HG03469 (cell line): ENCODE results near the gene ADGRG6.

Experiments
- ATAC-seq: cut with Tn5 transposase; IDR thresholded peaks from one replicate; pipeline ENCODE4 v1.9.1; 2021; ENCODE audit warnings: mild to moderate bottlenecking, moderate library complexity, moderate number of reproducible peaks; ENCODE audit not compliant: unreplicated experiment

ADGRG6 gene

DNA sequence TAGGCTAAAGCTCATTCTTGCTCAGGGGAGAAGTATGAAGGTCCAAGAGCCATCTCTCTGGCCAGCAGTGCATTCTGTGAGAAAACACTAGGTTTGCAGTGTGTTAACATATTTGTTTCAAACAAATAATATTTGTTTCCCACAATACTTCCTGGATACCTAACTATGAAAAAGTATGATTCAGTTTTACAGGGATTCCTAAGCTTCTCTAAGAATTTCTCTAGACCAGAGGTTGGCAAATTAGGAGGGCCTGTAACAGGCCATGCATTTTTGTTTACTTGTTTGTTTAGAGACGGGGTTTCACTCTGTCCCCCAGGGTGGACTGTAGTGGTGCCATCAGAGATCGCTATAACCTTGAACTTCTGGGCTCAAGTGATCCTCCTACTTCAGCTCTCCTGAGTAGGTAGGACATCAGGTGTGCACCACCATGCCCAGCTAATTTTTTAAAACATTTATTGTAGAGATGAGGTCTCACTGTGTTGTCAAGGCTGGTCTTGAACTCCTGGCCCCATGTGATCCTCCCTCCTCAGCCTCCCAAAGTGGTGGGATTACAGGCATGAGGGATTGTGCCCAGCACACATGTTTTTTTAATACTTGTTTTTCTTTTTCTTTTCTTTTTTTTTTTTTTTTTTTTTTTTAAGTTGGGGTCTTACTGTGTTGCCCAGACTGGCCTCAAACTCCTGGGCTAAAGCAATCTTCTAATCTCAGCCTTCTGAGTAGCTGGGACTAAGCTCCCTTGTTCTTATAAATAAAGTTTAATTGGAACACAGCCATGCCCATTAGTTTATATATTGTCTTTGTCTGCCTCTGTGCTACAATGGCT, 71.7 kb downstream of the ADGRG6 start:
- no peak for ATAC-seq

DNA sequence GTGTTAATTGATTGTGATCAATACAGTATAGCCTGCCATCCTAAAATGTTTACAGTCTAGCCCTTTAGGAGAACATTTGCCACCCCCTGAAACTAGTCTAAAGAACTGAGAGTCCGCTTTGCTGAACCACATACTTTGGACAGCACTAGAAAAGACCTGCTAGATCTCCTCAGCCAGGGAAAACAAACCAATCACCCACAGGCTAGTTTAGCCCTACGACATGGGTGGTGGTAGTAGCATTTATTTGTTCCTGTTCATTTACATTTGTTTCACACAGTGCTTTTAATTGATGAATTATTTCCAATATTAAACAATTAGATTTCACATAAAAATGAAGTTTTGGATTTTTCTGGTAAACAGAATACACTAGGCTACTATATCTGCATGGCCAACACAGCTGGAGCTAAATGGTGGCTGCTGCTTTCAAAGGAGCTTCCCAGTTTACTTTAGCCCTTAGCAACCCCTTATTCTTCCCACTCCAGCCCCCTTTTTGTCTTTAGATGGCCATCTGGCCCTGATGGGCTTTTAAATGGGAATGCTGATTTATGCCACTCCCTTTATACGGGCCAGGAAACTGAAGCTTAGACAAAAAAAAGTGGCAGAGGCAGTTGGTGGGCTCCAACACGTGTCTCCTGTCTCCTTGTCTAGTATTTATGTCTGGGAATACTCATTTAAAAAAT, 72.4 kb downstream of the ADGRG6 start:
- ATAC-seq = no peak

DNA sequence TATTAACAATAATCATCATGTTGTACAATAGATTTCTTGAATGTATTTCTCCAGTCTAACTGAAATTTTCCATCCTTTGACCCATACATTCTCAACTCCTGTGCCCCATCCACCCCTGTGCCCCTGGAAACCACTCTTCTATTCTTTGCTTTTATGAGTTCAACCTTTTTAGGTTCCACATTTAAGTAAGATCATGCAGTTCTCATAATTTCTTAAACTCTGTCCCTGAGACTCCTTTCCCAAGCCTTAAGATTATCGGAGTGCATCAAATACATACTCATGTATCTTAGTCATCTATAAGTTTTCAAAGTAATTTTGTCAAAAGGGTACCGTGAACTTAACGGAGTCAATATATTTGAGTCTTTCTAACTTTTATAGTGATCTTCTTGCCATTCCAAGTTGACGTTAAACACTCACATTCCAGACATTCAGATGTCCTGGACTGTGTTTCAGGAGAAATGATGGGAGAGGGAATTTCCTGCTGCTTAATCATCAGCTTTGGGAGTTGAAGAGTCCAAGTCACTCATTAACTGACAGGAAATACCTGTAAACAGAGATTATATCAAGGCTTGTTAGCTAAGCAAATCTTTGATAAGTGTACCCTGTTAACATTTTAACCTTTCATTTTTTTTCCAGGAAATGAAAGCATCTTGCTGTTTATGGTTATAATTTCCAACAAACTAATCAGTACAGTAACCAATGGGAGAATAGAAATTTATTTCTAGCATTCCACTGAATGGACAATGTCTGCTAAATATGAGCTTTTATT, 73.3 kb downstream of the ADGRG6 start:
- no peak for ATAC-seq

DNA sequence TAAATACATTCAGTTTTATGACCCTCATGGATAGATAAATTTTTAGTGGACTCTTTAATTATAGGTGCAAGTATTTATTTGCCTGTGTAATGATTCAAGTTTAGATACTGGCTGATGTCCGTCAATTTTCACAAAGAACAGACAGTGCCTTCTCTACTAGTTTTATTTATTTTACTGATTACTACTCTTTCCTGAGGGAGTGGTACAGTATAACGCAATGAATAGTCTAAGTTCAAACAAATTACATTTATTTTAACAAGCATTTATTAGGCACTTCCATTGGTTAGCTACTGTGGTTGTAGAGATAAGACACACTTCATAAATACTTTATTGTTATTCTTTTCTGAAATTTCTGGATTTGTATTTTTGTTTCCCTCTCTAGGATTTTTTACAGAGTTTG, 74.3 kb downstream of the ADGRG6 start:
- no peak for ATAC-seq

DNA sequence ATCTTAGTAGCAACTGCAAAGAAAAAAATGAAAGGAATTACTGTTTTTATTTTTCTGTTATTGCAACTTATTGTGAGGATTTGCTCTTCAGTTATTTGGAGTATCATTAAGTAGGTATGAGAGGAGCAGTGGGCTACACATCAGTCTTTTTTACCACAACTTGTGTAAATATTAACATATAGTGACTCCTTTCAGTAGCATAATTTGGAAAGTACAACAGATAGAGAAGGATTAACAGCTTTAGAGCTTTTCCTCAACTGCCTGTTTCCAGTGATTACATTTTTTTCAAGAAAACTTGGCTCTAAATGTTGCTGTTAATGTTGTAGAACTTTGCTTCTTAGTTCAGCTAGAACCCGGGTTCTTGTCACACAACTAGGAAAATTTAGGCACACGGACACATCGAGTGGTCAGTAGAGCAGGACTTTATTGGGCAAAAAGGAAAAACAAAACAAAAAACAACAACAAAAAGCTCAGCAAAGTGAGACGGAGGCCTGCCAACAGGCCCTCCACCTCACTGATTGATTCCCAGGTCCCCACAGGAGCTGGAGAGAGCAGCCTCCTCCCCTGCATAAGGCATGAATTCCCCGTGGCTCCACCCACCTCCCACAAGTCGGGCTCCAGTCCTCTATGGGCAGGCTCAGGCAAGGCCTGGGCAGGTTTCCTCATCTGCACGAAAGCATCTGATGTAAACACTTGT, 75.1 kb downstream of the ADGRG6 start:
- ATAC-seq = no peak

DNA sequence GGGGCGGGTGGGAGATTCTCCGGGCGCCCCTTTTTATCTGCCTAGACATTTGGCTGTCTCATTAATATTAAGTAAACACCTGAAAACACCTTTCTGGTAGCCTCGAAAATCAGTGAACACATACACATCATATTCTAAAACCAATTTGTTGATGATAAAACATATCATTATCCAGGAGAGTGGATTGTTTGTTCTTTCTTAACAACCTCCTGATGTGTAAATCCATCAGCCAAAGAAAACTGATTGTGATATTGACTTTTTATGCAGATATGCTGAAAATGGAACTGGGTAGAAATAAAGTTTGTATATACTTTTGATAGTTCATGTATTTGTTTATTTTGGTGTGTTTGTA, 75.7 kb downstream of the ADGRG6 start:
- no peak for ATAC-seq

DNA sequence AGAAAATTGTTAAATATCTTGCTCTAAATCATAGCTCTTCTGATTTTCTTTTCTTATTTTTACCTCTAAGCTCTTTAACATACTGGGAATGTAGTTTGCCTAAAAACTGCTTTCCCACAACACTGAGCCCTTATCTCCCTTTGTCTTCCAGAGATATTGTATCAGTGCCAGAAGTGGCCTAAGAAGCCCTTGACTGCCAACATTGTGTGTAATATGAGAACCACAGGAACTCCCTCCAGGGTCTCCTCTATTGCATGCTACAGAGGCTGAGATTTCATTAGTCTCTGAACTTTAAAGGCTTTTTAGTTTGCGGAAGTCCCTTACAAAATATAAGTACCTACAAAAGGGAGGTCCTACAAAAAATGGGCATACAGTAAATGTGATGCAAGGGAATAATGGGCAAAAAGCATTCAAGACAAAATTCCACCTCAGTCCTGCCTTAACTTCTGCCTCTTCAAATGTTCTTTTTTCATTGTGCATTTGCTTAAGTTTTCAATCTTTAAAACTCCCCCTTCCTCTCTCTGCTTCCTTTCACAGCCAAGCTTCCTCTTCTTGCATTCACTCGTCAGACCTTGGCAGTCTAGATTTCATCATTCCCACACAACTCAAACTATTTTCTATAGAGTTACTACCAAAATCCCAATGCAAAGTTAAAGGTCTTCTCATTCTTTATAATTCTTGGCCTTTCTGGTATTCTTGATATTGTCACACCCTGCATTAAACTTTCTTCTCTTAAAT, 76.5 kb downstream of the ADGRG6 start:
- ATAC-seq = no peak

DNA sequence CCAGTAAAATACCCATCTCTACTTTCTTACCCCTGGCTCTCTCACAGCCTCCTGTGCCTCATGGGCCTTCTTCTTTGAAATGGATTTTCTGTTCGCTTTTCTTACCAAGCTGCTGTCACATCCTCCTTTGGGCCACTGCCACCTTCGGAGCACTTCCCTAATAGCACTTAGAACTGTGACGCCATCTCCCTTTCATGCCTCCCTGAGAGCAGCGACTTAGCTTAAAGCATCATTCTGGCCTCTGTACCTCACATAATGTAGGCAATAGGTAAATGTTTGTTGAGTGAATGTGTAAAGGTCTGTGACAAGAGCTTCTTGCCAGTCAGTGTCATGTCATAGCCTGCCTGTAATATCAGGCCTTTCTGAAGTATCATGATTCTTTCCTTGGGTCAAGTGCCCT, 78.8 kb downstream of the ADGRG6 start:
- ATAC-seq = no peak

DNA sequence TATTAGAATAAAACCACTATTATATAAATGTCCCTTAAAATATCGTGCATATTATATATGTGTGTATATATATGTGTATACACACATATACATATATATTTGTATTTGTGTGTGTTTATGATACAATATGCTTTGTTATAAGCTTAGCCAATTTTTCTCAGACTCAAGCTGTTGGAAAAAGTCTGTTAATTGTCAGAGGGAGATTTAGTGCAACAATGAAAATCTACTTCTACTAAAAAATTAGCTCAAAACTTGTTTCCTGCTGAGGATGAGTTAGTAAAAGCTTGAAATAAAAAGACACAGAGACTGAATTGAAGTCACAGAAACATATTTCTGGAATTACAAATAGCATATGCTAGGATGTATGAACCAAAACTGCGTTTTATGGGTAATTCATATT, 79.4 kb downstream of the ADGRG6 start:
- no peak for ATAC-seq

DNA sequence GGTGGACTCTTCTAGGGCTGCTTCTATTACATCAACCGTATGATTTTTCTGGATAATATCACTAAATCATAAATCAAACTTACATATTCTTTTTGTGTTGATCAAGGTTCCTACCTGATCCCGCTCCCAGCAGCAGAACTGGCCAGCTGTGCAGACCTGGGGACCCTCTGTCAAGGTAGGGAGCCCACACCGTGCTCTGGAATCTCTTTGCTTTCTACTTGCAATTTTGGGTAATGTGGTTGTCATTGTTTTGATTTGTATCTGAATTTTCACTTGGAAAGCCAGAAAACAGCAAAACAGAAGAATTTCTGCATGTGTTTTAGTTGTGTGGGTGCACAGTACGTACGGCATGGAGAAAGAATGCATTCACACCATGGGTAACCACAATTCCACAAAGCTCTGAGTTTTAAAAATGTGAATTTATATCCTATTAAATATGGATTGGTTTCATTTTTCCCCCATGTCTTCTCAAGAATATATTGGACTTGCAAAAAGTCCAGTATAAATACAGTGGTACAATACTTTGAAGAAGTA, 80.1 kb downstream of the ADGRG6 start:
- no peak for ATAC-seq

DNA sequence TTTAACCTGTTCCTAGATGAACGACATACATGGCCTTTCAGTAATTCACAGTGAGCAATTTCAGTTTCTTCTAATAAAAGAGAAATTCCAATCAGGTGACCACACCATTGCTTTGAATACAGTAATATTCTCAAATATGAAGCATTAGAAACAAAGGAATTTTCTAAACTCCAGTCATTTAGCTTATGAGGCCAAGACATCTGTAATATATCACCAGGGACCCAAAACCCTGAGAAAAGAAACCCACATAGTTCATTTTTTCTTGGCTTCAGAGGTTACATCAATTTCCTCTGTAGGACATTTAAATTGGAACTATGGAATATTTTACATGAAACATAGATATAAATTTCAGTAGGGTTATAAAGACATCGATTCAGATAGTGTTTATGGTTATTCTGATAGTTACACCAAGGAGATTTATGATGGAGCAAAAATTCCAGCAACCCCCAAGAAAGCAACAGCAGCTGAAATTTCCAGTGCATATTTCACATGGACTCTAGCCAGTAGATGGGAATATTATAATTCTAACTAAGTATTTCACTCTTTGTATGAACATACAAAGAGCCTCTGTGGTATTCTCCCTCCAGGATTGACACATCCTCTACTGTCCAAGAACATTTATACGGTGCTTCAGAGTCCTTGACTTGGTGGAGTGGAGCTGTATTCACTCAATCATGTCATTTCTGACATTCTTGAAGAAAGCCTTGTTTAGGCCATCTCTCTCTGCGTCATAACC, 82.9 kb downstream of the ADGRG6 start:
- no peak for ATAC-seq

DNA sequence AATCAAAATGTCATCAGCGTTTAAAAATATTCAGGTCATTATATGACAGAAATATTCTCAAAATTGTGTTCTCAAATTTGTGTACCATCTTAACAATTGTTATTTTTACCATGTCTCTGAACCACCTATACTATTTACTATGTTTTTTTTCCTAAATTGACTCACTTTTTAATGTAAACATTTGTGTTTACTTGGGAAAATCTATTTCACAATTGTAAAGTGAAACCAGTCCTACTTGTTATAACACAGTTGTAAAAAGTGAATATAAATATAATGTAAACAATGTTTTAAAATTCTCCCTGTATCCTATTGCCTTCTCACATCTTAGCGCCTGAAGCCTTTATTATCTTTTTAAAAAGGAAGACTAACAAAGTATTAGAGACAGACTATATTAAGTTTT, 83.5 kb downstream of the ADGRG6 start:
- ATAC-seq = no peak

DNA sequence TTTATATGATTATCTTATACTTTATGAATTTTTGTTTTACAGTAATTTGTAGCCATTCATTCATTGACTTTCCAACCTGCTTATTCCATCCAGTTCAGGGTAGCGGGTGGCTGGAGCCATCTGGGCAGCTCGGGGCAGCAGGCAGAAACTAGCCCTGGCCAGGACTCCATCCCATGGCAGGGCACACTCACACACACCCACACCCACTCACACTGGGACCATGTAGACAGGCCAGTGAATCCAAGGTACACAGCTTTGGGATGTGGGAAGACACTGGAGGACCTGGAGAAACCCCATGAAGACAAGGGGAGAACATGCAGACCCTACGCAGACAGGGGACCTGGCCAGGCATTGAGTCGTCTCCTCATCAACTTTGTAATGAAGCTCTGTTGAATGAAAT, 84.8 kb downstream of the ADGRG6 start:
- ATAC-seq = no peak

DNA sequence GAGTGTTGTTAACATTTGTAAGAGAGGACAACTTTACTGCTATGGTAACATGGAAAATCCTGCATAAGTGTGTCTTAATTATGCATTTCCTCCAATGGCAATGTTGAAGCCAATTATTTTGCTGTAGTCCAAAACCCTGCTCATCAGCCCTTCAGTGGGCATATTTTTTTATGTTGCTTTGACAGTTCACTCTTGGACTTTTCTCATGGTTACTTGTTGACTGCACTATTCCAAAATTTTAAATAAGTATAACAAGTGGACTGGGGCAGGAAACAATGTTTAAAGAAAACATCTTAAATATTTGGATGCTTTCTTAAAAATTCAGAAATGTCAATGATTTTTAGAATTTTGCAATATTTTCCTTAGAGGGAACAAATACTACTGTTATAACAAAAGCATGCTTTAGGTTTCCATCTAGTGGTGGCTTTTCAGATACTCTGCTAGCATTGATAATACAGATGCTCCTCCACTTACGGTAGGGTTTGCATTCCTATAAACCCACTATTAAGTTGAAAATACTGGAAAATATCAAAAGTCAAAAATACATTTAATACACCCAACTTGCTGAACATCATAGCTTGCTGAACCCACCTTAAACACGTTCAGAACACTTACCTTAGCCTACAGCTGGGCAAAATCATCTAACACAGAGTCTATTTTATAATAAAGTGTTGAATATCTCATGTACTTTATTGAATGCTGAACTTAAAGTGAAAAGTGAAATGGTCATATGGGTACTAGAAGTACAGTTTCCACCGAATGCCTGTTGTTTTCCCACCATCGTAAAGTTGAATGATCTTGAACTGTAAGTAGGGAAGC, 86.4 kb downstream of the ADGRG6 start:
- ATAC-seq = peak; percentile 85

DNA sequence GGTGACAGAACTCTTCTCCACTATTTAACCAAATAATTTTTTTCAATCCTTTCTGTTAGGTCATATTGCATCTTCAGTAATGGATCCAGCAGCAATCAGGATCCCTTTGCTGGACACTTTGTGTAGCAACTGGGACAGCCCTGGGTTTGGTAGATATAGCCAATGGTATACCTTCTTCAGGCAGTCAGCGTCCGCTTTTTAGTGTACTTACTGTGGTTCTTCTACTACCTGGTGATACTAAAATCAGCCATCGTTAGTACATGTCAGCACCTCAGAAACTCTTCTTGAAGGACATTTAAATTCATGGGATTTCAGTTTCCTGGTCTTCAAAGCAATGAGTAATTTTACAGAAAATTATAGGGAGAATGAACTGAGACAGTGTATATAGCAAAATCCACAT, 93.5 kb downstream of the ADGRG6 start:
- peak; percentile 1 for ATAC-seq

DNA sequence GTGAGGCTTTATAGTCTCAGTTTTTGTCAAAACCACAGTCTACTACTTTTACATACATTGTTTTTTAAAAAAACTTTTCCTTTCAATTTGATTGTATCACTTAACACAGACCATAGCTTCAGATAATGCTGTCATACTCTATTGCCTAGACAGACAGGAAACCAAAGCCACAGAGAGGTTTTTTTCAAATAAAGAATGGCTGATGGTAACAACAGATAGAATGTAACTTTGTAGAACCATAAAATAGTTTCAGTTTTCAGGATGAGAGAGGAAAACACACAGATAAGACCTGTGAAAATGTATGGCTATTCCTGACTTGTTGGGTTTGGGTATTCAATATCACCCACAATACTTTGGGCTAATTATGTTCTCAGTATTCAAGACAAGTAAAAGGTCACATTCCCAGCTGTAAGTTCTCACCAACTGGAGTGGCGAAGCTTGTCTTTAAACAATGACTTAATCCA, 94.0 kb downstream of the ADGRG6 start:
- ATAC-seq = peak; percentile 99

DNA sequence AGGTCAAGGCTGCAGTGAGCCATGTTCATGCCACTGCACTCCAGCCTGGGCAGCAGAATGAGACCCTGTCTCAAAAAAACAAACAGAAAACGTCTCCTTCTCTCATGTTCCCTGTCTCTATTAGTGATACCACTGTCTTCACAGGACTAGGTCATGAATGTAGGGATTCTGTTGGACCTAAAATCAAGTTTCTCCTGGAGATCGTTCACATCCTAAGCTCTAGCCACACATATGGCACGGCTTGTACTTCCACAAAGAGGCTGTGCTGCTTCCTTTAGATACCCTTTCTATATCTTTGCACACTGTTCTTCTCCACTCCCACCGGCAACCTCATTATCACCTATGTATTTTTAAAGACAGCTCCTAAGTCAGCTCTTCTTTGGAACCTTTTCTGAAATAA, 96.5 kb downstream of the ADGRG6 start:
- ATAC-seq = no peak

DNA sequence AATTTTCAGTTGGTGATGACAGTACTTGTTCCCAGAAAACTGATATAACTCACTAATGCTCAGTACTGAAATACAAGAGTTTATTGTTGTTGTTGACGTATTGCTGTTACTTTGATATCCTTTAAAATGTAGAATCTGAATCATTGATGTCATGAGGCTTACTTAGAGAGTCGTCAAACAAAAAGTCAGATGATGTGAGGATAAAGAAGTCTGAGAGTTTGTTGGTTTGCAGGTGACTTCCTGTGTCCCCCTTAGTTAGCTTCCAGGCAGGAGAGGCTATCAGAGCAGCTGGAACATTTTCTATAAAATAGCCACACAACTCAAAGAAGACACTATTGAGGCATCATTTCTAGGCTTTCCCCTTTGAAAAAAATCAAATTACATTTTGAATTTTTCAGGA, 97.9 kb downstream of the ADGRG6 start:
- no peak for ATAC-seq

DNA sequence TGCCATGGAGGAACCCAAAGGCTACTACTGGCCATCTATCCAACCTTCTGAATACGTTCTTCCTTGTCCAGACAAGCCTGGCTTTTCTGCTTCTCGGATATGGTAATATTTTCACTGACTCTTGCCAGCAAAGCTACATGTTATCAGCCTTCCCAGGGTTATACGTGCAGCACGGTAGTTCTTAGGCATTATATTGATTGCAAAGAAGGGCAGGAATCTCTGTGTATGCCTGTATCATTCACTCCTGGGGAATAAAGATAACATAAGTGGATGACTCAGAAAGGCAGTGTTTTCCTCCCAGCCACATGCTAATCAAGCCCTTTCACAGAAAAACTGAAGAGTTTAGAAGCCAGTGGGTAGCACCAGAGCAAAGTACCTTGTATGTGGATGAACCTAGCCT, 98.7 kb downstream of the ADGRG6 start:
- no peak for ATAC-seq
